ENCODE results near the gene PINLYP.

The PINLYP gene

DNA sequence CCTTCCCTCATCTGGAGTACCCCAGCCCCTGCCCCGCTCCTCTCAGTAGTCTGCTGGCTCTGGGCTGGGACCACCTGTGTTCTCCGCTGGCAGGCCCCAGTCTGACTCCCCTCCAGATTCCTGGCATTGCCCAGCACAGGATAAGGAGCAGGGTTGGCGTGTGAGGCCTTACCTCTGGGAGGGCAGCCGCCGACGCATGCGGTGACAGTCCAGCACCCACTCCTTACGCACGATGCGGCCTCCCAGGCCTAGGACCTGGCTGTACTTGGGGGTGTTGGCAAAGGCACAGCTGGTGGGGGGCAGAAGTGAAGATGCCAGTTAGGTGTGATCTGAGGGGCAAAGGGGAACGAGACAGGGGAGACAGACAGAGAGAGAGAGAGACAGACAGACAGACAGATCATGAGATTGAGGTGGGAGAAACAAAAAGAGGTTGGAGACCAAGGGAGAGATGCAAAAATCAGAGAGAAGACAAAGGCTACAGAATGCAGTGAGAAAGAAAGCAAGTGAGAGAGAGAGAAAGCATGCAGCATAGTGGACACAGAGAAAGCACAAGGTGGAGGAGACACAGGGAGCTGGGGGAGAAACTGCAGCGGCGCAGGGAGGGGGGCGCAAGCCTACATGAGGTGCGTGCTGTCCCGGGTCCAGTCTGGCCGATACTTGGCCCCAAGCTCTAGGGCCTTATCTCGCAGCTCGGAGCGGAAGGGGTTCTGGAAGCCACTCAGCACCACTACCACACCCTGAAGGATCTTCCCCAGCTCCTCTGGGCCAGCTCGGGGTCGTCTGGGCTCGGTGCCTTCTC, 24.0 kb upstream of the PINLYP start:
- DNase-seq: no peak

DNA sequence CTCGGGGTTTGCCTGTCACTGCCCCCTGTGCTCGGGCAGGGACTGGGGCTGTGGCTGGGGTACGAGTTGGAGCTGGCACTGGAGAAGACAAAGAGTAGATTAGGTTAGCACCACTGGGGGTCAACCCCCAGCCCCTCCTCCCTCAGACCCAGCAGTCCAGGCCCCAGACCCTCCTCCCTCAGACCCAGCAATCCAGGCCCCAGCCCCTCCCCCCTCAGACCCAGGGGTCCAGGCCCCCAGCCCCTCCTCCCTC, 23.5 kb upstream of the PINLYP start:
- no peak for DNase-seq

DNA sequence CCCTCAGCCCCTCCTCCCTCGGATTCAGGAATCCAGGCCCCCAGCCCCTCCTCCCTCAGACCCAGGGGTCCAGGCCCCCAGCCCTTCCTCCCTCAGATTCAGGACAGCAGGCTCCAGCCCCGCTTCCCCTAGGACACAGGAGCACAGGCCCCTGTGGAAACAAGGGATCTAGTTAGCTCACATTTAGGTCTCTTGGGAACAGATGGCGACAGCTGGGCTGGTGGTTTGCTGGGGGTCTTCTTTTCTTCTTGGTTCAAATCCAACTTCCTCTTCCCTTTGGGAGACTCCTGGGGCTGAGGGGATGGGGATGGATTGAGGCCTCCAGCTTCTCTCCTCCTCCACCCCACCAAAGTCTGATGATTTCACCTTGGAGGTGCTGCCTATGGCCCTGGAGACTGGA, 23.0 kb upstream of the PINLYP start:
- DNase-seq: peak; percentile 93

DNA sequence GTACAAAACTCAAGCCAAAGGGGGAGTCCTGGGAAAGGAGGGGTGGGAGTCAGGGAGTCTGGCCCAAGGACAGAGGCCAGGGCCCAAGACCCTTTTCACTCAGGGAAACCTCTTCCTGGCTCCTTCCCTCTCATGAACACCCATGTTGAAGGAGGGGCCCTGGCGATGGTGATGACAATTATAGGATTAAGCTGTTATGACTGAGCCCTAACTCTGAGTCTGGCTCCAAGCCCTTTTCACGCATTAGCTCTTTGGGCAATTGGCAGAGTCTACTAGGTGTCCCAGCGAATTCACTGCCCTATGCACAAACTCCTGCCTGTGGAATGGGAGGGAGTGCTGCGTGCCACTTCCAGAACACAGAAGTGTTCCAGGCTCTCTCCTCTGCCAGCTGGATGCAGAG, 21.9 kb upstream of the PINLYP start:
- peak; percentile 92 for DNase-seq

DNA sequence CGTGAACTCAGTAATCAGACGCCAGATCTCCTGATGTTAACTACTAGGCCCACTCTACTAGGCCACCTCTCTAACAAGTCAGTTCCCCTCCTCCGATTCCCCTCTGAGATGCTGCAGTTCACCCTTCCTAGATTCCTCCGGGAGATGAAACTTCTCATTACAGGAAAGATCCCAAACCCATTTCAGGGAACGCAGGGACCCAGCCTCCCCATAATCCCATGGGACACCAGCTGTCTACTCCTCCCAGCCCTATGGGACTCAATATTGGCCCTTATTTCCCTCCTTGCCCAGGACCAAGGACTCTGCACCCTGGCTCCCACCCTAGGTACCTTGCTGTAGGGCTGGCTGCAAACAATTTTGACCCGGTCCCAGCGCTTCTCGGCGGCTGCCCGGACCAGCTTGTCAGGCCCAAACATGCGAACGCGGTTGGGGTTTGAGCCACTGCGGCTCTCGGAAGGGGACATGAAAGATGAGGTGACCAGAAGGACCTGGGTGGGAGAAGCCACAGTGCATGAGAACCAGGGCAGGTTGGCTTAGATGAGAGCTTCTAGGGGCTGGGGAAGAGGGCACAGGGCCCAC, 21.2 kb upstream of the PINLYP start:
- DNase-seq: peak; percentile 67

DNA sequence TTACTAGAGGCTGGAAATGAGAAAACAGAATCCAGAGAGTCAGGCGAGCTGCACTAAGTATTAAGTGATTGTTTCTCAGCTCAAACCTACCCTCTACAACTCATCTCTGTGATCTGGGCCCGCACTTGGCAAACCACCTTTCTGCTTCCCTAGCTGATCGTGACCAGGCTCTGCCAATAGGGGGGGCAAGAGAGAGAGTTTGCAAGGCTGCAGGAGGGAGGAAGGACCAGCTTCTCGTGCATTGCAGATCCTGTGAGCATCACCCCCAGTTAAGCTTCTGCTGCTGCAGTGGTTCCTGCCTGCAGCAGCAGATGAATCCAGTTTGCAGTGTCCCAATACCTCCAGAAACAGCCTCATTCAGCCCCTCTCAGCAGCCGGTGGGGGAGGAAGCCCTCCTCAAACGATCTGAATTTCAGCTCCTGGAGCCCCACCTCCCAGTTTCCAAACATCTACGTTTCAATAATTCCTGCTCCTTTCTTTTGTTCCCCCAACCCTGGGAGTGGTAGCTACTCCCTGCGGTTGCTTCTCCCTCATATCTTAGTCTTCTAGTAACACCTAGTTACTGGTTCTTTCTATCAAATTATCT, 20.3 kb upstream of the PINLYP start:
- peak; percentile 89 for DNase-seq

DNA sequence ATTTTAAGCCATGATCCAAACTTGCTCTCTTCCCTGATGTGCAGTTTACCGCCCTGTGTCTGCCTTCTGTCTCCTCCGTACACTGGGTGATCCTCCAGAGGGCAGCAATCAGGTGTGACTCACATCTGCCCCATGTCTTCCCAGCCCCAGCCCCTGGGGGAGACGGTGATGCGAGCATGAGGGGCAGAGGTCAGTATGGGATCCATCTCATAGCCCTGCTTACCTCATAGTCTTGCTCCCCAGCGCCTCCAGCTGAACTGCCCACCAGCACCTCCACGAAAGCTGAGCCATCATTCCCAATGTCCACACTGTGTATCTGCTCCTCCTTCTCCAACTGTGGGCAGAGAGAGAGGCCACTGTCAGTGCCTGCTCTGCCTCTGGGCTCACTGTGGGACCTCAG, 14.9 kb upstream of the PINLYP start:
- no peak for DNase-seq

DNA sequence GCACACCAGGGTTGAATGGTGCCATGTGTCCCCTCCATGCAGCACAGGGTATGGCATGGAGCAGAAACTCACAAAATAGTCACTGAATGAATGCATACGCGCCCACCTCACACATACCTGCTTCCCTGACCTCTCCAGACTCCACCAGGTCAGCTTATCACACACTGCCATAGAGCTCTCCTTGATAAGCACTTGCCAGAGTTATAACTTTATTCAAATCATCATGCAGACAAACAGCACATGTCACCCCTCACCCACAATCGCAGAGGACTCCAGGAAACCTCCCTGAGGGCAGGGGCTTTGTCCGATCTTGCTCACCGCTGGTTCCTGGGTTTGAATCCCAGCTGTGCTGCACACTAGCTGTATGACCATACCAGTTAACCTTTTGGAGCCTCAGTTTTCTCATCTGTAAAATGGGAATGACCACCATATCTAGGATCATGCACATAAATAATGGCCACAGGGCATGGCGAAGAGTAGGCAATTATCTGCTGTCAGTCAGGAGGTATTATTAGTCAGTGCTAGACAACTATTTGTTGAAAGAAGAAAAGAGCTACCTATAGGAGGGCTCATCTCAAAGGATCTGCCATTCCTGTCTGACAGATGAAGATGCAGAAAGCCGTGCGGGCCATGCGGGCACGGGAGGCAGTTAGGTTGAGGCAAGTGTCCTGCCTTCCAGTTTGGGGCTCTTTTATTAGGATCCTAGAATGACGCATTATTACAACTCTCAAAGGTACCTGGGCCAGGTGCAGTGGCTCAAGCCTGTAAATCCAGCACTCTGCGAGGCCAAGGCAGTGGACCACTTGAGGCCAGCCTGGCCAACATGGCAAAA, 14.2 kb upstream of the PINLYP start:
- no peak for DNase-seq

DNA sequence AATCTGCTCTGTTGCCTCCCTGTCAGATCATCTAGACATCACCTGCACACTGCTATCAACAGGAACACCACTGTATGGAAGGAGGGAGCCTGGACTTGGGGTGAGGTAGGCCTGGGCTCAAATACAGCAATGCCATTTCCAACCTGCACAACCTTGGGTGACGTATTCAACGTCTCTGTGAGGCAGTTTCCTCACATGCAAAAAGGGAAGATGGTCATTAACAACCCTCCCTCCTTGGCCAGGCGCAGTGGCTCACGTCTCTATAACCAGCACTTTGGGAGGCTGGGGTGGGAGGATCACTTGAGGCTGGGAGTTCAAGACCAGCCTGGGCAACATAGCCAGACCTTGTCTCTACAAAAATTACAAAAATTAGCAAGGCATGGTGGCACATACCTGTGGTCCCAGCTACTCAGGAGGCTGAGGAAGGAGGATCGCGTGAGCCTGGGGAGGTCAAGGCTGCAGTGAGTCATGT, 13.3 kb upstream of the PINLYP start:
- DNase-seq: no peak

DNA sequence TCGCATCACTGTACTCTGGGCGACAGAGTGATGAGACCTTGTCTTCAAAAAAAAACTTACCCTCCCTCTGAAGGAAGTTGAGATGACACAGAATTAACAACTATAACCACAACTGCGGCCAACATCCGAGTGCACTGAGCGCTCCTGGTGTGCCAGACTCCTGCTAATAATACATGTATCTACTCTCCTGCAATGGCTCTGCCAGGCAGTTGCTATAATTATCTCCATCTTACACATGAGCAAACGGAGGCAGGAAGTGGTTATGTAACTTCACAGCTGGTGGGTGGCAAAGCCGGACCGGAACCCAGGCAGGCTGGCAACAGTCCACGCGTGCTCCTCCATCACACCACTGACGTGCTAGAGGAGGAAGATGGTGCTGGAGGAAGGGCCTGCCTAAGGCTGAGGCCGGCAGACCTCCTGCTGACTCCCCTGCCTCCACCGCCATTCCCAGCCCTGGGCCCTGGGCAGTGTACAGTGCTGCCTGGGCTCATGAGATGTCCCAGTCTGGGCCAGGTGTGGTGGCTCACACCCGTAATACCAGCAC, 12.8 kb upstream of the PINLYP start:
- no peak for DNase-seq

DNA sequence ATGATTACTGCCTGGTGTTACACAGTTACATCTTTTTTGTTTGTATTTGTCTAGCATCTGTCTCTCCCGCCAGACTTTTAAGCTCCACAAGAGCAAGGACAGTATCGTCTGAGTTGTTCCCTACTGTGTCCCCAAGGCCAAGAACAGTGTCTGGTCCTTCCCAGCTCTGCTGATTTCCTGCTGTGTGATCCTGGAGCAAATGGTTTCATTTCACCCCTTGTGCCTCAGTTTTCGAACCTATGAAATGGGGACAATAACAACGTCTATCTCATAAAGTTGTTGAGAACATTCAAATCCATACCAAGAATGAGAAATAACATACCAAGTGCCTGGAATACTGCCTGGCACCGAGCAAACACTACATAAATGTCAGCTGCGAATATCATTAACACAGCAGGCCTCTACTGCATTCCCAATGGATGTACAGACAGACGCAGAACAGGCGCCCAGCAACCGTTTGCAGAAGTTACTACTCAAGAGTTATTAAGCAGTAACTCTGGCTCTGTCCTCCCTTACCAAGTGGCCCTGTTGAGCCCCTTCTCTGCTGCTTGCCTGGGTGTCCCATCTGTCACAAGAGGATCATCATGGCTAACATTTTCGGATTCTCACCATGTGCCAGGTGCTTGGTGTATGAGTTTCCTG, 11.7 kb upstream of the PINLYP start:
- DNase-seq: no peak

DNA sequence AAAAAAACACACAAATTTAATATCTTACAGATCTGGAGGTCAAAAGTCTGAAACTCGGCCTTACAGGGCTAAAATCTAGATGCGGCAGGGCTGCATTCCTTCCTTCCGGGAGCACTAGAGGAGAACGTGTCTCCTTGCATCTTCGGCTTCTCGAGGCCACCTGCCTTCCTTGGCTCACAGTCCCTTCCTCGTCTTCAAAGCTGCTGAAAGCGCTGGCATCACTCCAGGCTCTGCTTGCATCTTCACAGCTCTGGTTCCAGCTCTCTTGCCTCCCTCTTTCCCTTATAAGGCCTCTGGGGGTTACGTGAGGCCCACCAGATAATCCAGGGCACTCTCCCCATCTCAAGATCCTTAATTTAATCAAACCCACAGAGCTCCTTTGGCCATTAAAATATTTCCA, 10.8 kb upstream of the PINLYP start:
- DNase-seq: no peak

DNA sequence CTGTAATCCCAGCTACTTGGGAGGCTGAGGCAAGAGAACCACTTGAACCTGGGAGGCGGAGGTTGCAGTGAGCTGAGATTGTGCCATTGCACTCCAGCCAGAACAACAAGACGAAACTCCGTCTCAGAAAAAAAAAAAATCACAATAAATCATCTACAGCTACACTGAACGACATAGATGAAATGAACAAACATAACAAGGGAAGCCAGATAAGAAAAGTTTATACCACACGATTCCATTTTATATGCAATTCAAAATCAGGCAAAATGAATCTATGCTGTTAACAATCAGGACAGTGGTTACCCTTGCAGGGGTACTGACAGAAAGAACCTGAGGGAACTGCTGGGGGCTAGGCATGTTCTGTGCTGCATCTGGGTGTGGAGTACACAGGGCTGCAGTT, 5.9 kb upstream of the PINLYP start:
- DNase-seq: no peak

DNA sequence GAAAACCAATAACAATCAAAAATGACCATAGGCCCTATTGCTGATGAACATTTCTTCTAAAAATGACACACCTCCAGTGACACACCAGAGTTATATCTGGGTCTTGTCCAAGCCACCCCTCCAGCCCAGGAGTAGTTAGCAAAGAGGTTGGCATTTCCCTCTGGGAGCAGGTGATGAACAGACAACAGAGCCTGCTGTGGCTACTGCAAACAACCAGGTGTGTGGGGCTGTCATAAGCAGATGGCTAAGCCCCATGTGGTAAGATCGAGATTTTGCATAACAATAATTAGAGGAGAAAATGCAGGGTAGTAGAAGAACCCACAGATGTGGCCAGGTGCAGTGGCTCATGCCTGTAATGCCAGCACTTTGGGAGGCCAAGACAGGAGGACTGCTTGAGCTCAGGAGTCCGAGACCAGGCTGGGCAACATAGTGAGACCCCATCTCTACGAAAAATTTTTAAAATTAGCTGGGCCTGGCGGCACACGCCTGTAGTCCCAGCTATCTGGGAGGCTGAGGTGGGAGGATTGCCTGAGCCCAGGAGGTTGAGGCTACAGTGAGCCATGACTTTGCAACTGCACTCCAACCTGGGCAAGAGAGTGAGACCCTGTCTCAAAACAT, 5.3 kb upstream of the PINLYP start:
- DNase-seq: peak; percentile 21

DNA sequence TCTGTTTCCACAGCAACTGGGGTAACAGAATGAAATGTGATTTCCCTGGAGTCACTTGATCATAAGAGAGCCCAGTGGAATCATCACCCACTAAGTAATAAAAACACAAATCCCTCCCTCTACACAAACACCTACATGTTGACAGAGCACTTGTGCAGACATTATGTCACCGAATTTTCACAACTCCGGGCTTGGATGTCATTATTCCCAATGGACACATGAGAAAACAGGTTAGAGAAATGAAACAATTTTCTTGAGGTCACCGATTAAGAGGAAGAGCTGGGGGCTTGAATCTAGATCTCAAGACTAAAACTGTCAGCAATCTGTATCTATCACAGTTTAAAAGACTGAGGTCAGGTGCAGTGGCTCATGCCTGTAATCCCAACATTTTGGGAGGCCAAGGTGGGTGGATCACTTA, 3.4 kb upstream of the PINLYP start:
- no peak for DNase-seq

DNA sequence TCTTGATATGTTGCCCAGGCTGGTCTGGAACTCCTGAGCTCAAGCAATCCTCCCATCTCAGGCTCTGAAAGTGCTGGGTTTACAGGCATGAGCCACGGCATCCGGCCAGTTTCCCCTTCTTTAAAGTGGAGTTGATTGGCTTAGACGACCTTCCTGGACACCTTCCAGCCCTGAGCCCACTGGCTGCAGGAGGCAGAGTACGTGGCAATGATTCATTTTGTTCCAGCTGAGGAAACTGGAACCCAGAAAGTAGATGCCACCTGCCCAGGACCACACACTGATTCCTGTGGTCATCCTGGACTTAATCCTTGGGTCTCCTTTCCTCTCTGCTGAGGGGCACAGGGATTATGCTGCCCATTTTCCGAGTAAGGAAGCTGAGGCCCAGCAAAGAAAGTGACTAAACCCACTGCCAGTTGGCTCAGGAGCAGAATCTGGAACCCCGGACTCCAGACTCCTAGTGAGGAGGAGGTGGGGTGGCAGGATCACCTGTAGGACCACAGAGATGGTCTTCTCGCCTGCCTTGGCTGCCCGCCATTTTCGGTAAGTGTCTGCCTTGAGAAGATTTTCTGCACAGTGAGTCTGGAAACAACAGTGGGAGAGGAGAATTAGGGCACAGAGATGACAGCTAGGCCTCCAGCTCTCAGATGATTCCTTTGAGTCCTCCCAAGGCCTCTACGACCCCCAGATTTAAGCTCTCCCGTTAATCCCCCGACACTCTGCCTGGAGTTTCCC, 1.0 kb upstream of the PINLYP start:
- peak; percentile 70 for DNase-seq

DNA sequence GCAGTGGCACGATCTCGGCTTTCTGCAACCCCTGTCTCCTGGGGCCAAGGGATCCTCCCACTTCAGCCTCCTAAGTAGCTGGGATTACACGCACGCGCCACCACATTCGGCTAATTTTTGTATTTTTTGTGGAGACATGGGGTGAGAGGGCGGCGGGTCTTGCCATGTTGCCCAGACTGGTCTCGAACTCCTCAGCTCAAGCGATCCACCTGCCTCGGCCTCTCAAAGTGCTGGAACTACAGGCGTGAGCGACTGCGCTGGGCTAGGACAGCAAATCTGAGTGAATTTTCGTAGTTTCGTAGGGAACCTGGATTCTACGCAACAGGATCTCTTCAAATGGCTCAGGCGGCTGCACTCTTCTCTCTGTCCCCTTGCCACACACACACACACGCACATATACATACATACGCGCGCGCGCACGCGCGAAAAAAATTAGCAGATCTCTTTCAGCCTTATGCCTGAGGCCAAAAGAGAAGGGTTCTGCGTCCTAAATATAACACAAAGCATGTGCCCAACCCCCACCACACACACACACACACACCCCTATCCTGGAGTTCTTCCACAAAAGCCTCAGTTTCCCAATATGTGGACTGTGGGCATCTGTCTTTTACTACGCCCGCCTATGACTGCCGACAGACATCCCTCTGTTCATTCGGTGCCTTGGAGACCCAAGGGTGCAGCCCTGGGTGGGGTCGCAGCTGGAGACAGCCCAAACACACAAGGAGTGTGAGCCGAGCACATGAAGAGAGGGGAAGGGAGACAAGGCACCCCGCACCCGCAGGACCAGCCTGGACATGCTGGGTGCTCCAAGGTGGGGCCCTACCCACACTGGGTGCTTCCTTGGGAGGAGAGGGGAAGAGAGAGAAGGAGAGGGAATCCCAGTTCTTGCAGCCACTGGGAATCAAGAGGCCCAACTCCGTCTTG, 616 bp downstream of the PINLYP start:
- no peak for DNase-seq

DNA sequence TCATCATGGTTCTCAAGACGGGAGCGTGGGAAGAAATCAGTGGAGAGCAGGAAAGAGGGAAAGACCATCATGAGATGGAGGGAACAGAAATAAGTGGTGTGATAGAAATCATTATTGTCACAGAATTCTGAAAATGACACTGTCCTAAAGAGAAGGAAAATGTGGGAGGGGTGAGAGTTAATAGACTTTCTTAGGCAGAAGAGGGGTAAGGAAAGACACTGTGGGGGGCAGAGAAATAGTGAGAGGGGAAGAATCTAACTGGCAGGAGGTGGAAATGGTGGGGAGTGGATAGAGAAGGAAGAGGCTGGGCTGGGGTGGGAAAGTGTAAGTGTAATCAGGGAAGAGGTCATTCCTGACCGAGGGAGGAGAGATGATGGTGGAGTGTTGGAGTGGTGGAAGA, 3.2 kb downstream of the PINLYP start:
- DNase-seq: no peak

DNA sequence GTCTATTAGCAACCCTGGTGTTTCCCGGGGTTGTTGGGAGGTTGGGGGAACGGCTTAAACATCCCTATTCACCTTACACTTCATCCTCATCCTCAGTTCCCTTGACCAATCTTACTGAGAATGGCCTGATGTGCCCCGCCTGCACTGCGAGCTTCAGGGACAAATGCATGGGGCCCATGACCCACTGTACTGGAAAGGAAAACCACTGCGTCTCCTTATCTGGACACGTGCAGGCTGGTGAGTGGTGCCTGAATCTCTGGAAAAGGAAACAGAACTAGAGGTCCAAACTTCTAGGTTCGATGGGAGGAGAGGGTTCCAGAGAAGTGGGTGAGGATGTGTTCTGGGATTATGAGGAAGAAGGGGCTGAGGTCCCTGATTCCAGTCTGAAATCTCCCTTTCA, 5.9 kb downstream of the PINLYP start:
- DNase-seq: no peak

DNA sequence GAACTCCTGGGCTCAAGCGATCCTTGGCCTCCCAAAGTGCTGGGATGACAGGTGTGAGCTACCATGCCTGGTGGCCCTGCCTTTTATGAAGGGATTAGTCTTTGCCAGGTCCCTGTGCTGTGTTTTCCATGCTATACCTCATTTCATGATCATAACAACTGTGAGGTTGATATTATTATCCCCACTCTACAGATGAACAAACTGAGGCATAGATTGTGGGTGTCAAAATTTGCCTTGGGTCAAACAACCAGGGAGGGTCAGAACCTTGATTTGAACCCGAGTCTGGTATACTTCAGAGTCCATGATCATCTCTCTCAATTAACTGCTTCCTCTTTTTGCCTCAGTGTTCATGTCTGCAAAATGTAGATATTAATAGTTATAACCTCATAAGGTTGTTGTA, 6.9 kb downstream of the PINLYP start:
- DNase-seq: no peak

DNA sequence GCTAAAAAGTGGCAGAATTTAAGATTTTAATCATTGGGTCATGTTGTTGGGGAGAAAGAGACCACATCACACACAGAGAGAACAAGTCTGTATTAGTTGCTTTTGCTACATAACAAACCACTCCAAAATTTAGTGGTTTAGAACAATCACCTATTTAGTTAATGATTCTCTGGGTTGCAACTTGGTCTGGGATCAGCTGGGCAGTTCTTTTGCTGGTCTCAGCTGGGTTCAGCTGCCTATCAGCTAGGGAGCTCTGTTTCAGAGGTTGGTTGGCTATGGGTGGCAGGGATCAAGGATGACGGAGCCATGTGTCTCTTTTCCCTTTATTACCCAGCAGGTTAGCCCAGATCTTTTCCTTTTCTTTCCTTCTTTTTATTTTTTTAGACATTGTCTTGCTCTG, 8.9 kb downstream of the PINLYP start:
- no peak for DNase-seq
